Subcutaneous adipose tissue (tissue), 4 donors: ENCODE data around the gene BATF. TPM values are rescaled to one million over a fixed set of nuclear protein-coding genes. Genes with fewer than 3 reads are reported as not detected.

Source experiments
- total RNA-seq, 4 donors: library from RNA; depleted of rRNA; stranded (reverse); fragments of >200 nt; gene quantifications; one replicate each; pipeline ENCODE4 v1.1.0, GENCODE V29; 2016
- TF ChIP-seq, protein P1 (sequence below): fragments of 450-650 bp; IDR thresholded peaks from one replicate; pipeline ENCODE4 v1.5.1; 2016; ENCODE audit warnings: low read depth, mild to moderate bottlenecking, control low read depth, antibody characterized with exemption, moderate library complexity

BATF gene
- total RNA-seq, 4 donors from 2014 or later = 7.3 to 18.3 (median 9.4) TPM

DNA sequence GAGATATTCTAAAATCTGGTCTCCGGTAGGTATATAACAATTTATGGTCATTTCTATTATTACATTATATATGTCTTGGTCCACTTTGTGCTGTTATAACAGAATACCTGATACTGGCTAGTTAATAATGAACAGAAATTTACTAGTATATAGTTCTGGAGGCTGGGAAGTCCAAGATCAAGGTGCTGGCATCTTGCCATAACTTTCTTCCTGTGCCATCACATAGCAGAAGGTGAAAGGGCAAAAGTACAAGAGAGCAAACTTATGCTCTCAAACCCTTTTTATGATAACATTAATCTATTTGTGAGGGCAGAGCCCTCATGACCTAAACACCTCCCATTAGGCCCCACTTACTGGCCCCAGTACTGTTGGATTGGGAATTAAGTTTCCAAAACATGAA lies 17.9 kb upstream of the BATF start:
- TF ChIP-seq, protein P1, sequence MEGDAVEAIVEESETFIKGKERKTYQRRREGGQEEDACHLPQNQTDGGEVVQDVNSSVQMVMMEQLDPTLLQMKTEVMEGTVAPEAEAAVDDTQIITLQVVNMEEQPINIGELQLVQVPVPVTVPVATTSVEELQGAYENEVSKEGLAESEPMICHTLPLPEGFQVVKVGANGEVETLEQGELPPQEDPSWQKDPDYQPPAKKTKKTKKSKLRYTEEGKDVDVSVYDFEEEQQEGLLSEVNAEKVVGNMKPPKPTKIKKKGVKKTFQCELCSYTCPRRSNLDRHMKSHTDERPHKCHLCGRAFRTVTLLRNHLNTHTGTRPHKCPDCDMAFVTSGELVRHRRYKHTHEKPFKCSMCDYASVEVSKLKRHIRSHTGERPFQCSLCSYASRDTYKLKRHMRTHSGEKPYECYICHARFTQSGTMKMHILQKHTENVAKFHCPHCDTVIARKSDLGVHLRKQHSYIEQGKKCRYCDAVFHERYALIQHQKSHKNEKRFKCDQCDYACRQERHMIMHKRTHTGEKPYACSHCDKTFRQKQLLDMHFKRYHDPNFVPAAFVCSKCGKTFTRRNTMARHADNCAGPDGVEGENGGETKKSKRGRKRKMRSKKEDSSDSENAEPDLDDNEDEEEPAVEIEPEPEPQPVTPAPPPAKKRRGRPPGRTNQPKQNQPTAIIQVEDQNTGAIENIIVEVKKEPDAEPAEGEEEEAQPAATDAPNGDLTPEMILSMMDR = no peak

DNA sequence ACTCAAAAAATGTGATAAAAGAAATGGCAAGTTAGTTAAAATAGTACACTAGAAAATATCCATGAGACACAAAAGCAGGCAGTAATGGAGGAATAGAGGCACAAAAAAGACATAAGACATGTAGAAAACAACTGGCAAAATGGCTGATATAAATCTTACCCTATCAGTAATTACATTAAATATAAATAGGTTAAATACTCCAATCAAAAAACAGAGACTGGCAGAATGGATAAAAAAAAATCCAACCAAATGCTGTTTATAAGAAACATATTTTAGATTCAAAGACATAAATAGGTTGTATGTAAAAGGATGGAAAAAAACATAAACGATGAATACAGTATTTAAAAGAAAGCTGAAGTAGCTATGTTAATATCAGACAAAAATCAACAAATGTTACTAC lies 15.3 kb upstream of the BATF start:
- TF ChIP-seq, protein P1 = no peak

DNA sequence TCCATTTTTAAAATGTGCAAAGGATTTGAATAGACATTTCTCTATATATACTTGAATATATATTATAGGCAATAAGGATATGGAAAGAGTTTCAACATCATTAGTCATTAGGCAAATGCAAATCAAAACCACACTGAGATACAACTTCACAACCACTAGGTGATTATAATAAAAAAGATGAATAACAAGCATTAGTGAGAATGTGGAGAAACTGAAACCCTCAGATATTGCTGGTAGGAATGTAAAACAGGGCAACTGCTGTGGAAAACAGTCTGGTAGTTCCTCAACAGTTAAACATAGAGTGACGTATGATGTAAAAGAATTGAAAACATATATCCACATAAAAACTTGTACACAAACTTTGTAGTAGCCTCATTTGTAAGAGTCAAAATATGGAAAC lies 11.7 kb upstream of the BATF start:
- TF ChIP-seq, protein P1 = no peak

DNA sequence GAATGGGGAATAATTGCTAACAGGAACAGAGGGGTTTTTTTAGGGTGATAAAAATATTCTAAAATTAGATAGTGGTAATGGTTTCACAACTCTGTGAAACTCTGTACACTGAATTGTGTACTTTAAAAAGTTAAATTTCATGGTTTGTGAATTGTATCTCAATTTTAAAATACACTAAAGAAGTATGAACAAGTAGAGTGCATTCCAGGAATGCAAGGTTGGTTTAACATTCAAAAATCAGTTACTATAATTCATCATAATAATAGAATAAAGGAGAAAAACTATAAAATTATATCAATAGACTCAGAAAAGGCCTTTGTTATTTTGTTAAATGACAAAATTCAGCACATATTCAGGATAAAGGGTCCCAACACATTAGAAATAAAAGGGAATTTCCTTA lies 11.1 kb upstream of the BATF start:
- TF ChIP-seq, protein P1 = no peak

DNA sequence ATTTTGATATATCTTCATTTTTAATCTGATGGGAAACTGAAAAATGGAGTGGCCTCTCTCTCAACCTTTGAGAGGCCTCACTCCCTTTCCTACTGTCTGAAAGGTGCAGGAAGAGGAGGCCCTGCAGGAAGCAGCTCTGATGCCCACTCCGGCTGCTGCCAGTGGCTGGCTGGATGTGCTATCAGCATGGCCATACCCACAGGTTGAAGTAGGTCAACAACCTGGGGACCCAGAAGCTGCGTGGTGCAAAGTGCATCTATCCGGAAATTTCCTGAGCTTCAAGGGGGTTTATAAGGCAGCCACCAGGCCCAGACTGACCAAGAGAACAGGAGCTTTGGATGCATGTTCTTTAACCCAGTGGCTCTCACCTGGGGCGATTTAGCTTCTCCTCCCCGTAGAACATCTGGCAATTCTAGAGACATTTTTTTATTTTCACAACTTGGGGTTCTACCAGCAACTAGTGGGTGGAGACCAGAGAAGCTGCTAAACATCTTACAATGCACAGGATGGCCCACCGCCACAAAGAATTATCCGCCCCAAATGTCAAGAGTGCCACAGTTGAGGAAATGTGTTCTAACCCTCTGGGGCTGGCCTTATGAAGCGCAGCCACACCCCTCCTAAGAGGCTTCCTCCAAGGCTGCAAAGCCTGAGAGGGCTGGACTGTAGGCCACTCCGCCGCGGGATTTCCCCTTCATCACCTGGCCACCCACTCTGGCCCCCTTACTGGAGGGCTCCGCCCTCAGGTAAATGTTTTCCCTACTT lies 8.2 kb upstream of the BATF start:
- TF ChIP-seq, protein P1 = no peak

DNA sequence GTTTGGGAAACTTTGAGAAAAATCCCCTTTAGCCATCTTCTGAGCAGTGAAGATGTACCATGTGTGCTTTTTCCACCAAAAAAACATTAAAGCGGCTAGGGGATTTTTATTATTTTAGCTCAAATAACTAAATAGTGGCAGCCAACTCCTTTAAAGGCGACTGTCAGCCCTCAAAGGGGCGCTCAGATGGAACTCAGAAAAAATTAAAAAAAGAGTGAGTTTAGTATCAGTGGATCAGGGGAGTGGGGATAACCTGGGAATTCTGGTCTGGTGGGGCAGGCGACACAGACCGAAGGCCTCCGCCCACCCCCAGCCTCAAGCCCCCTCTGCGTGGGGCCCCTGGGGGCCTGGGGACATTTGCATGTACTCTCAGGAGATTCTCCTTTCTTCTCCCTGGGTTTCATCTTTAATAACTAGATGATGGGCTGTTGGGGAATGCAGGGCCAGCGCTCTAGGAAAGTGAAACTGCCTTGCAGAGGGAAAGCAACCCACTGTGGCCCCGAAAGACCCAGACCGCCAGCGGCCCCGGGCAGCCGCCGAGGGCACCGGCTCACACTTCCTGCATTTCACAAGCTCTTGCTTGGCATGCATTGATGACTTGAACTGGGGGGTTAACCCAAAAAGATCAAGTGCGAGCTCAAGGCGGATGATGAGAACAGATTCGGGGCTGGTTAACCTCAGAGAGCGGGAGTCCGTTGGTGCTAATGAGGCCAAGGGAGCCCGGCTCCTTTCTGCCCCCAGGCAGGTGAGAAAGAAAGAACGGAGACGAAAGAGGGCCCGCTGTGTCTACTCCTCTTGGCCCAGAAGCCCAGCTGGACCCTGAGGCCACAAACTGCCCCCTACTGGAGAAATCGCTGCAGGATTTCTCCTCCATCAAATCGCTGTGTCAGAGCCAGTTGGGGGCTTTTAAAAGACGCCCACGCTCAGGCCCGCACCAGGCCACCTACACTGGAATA lies 7.3 kb upstream of the BATF start:
- TF ChIP-seq, protein P1 = no peak

DNA sequence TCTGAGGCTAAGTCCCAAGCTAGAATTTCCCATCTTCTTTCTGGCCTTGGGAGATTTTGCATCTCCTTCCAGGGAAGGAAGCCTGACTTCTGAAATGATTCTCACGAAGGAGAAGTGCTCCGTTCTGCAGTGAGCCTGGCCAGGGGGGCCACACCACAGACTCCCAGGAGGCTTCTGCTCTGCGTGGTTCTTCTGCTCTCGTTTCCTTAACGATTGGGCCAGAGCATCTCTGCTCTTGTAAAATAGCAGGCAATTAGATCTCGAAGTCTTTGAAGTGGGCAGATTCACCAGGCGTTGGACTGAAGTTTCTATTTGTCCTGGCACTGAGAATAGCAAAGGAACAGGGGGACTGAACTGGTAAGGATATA lies 6.7 kb upstream of the BATF start:
- TF ChIP-seq, protein P1 = no peak
